Vagina (tissue), 2 donors: ENCODE measurements around the gene ADGRL3. TPM values are rescaled to one million over a fixed set of nuclear protein-coding genes. Genes with fewer than 3 reads are reported as not detected.

Experiments
- DNase-seq, 2 donors: peaks; one replicate each; pipeline ENCODE4 v3.0.0-alpha.2; 2017; ENCODE audit errors: extremely low spot score in 2 of 2
- H3K27ac ChIP-seq: fragments of 200-600 bp; sonication (generic); one replicate; pipeline ENCODE4 v1.5.1; 2019
- H3K27me3 ChIP-seq: fragments of 200-600 bp; sonication (generic); one replicate; pipeline ENCODE4 v1.5.1; 2019
- H3K36me3 ChIP-seq, 2 donors: fragments of 200-600 bp; sonication (generic); one replicate each; pipeline ENCODE4 v1.5.1; 2017 to 2019
- H3K4me1 ChIP-seq: fragments of 200-600 bp; sonication (generic); one replicate; pipeline ENCODE4 v1.5.1; 2019
- H3K4me3 ChIP-seq, 2 donors: fragments of 200-600 bp; sonication (generic); 1 replicate in 1 of 2; 2 replicates in 1 of 2; pipeline ENCODE4 v1.5.1; 2016 to 2019
- H3K9me3 ChIP-seq: fragments of 200-600 bp; sonication (generic); one replicate; pipeline ENCODE4 v1.5.1; 2019
- POLR2A ChIP-seq, 2 donors: fragments of 450-650 bp; IDR thresholded peaks; one replicate each; pipeline ENCODE4 v1.6.1; 2017; ENCODE audit warnings: antibody characterized with exemption in 2 of 2, mild to moderate bottlenecking in 2 of 2, moderate library complexity in 2 of 2
- POLR2AphosphoS5 ChIP-seq, 2 donors: sonication (generic); formaldehyde crosslinking; IDR thresholded peaks; one replicate each; pipeline ENCODE4 v1.9.0; 2017; ENCODE audit warnings: antibody characterized with exemption in 2 of 2, mild to moderate bottlenecking in 2 of 2, low read depth in 1 of 2; ENCODE audit not compliant: insufficient read depth in 1 of 2
- intact Hi-C: fragments of 100-400 bp; cut with DNase I; formaldehyde crosslinking; loops from one replicate; pipeline ENCODE4 v1.15.1; 2023
- total RNA-seq: library from RNA; depleted of rRNA; stranded (reverse); fragments of >200 nt; gene quantifications from one replicate; pipeline ENCODE4 v1.2.3, GENCODE V29; 2016
- TF ChIP-seq, protein P1 (sequence below), 3 experiments: fragments of 450-650 bp in 2 of 3; fragments of 200-600 bp in 1 of 3; sonication (generic) in 1 of 3; IDR thresholded peaks; one replicate each; pipeline ENCODE4 v1.5.1; 2017 to 2019; ENCODE audit warnings: antibody characterized with exemption in 3 of 3, mild to moderate bottlenecking in 2 of 3, moderate library complexity in 2 of 3

ADGRL3 gene
- total RNA-seq, 1 donor from 2014 or later = 16.9 TPM

DNA sequence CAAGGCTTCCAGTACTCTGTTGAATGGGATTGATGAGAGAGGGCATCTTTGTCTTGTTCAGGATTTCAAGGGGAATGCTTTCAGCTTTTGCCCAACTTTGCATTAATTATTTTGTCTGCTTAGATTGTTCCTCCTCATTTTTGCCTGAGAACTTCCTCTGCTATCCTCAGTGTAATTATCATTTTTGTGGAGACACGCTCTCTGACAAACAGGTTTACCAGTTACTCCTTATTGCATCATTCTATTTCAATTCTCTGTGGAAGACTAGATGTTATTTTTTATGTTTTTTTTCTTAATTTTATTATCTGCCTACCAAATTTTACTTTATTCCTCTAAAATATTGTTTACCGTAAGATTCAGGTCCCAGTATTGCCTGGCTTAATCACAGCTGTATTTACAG is 349.2 kb downstream of the ADGRL3 start:
- H3K36me3 ChIP-seq = no peaks in the 10 kb centered on the region
- no peaks in the 10 kb centered on the region for H3K9me3 ChIP-seq
- no peak for DNase-seq
- no peaks in the 10 kb centered on the region for H3K4me1 ChIP-seq
- H3K27me3 ChIP-seq = no peaks in the 10 kb centered on the region
- H3K27ac ChIP-seq = no peak overlapping the region
- H3K4me3 ChIP-seq = no peak overlapping the region
- intact Hi-C loops = no loop called here
- TF ChIP-seq, protein P1, sequence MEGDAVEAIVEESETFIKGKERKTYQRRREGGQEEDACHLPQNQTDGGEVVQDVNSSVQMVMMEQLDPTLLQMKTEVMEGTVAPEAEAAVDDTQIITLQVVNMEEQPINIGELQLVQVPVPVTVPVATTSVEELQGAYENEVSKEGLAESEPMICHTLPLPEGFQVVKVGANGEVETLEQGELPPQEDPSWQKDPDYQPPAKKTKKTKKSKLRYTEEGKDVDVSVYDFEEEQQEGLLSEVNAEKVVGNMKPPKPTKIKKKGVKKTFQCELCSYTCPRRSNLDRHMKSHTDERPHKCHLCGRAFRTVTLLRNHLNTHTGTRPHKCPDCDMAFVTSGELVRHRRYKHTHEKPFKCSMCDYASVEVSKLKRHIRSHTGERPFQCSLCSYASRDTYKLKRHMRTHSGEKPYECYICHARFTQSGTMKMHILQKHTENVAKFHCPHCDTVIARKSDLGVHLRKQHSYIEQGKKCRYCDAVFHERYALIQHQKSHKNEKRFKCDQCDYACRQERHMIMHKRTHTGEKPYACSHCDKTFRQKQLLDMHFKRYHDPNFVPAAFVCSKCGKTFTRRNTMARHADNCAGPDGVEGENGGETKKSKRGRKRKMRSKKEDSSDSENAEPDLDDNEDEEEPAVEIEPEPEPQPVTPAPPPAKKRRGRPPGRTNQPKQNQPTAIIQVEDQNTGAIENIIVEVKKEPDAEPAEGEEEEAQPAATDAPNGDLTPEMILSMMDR (IDR thresholded peaks at IDR 0.05) = no peak
- no peak for TF ChIP-seq POLR2AphosphoS5 (IDR thresholded peaks at IDR 0.05; ENCODE audit: insufficient read depth in 1 of 2, low read depth in 1 of 2)
- TF ChIP-seq POLR2A (IDR thresholded peaks at IDR 0.05) = no peak

DNA sequence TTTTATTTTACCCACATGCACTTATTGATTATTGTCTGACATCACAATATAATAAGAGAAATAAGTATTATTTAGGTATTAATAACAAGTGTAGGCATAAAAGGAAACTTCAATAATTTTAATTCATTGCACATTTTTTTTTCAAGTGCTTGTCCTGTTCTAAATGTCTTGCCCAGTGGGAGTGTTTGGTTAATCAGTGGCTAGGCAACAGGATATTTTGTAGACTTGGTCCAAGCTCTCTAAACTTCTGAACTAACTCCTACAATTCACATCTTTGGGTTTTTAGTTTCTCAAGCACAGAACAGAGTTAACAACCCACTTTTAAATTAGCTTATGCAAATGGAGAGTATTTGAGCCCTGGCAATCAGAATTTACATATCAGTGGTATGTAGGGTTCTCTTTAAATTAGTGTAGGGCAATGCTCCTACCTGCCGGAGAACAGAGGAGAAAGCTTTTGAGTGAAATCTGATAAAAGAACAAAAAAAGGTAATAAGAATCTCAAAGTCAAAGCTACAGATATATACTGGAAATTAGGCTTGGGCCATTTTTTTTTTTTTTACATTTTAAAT is 353.5 kb downstream of the ADGRL3 start:
- H3K36me3 ChIP-seq = no peaks in the 10 kb centered on the region
- DNase-seq = no peak
- H3K27ac ChIP-seq = no peak overlapping the region
- H3K4me3 ChIP-seq = no peak overlapping the region
- TF ChIP-seq POLR2A (IDR thresholded peaks at IDR 0.05) (no peak), POLR2AphosphoS5 (IDR thresholded peaks at IDR 0.05; ENCODE audit: insufficient read depth in 1 of 2, low read depth in 1 of 2) (no peak)
- TF ChIP-seq, protein P1 (IDR thresholded peaks at IDR 0.05) = no peak
- intact Hi-C loops = no loop called here
- H3K4me1 ChIP-seq = no peaks in the 10 kb centered on the region
- no peaks in the 10 kb centered on the region for H3K9me3 ChIP-seq
- no peaks in the 10 kb centered on the region for H3K27me3 ChIP-seq

DNA sequence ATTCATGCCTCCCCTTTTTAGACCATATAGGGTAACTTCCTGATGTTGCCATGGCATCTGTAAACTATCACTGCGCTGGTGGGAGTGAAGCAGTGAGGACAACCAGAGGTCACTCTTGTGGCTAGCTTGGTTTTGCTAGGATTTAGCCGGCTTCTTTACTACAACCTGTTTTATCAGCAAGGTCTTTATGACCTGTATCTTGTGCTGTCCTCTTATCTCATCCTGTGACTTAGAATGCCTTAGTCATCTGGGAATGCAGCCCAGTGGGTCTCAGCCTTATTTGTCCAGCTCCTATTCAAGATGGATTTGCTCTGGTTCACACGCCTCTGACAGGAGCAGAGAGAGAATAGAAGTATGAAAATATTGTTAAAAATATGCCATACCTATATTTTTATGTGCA is 355.7 kb downstream of the ADGRL3 start:
- no peaks in the 10 kb centered on the region for H3K27me3 ChIP-seq
- intact Hi-C loops = no loop called here
- H3K27ac ChIP-seq = no peak overlapping the region
- TF ChIP-seq POLR2AphosphoS5 (IDR thresholded peaks at IDR 0.05; ENCODE audit: insufficient read depth in 1 of 2, low read depth in 1 of 2) = no peak
- no peak for TF ChIP-seq POLR2A (IDR thresholded peaks at IDR 0.05)
- TF ChIP-seq, protein P1 (IDR thresholded peaks at IDR 0.05) = no peak
- DNase-seq = no peak
- H3K36me3 ChIP-seq = no peaks in the 10 kb centered on the region
- no peaks in the 10 kb centered on the region for H3K4me1 ChIP-seq
- H3K4me3 ChIP-seq = no peak overlapping the region
- H3K9me3 ChIP-seq = no peaks in the 10 kb centered on the region

DNA sequence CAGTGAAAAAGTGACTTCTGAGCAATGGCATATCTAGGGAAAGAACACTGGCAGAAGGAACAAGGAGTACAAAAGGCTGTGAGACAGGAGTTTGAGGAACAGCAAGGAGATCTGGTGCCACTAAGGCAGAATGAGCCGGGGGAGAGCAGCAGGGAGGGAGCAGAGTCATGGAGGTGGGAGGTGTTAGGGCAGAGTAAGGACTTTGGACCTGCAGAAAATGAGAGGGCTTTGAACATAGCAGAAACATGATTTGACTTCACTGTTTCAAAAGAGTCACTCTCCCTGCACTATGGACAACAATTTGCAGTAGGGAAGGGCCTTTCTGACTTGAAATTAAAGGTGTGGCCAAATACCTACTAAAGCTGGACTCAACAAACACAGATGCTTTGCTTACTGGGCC is 356.2 kb downstream of the ADGRL3 start:
- Histone ChIP-seq H3K4me1 (no peaks in the 10 kb centered on the region), H3K36me3 (no peaks in the 10 kb centered on the region), H3K4me3 (no peak overlapping the region), H3K27me3 (no peaks in the 10 kb centered on the region), H3K27ac (no peak overlapping the region), H3K9me3 (no peaks in the 10 kb centered on the region)
- intact Hi-C loops = no loop called here
- TF ChIP-seq POLR2AphosphoS5 (IDR thresholded peaks at IDR 0.05; ENCODE audit: insufficient read depth in 1 of 2, low read depth in 1 of 2) = no peak
- TF ChIP-seq POLR2A (IDR thresholded peaks at IDR 0.05) = no peak
- TF ChIP-seq, protein P1 (IDR thresholded peaks at IDR 0.05) = no peak
- DNase-seq = no peak

DNA sequence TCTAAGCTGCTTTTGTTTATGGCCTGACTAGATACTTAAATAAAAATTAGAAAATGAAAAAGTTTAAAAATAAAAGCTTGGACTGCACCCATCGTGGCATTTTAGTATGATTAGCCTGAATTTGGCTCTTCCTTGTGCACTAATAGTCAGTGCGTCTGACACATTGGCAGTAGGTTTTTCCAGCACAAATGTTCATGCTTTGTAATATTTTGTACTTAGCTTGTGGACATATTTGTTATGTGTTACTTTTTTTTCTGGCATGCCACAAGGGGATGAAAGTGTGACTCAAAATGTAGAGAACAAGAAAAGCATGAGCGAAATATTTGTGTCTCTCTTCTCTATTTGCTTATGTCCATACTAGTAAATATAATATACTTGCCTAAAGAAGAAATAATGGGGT is 359.3 kb downstream of the ADGRL3 start:
- Histone ChIP-seq H3K27me3 (no peaks in the 10 kb centered on the region), H3K4me1 (no peaks in the 10 kb centered on the region), H3K36me3 (no peaks in the 10 kb centered on the region), H3K27ac (no peak overlapping the region), H3K9me3 (no peaks in the 10 kb centered on the region), H3K4me3 (no peak overlapping the region)
- no peak for DNase-seq
- intact Hi-C loops = no loop called here
- TF ChIP-seq POLR2AphosphoS5 (IDR thresholded peaks at IDR 0.05; ENCODE audit: insufficient read depth in 1 of 2, low read depth in 1 of 2) (no peak), POLR2A (IDR thresholded peaks at IDR 0.05) (no peak)
- TF ChIP-seq, protein P1 (IDR thresholded peaks at IDR 0.05) = no peak
